ENCODE data around the gene PRICKLE1.
"Not testable (repeated sequence)": the region's sequence is repeated elsewhere in the genome, so short reads cannot be mapped to it uniquely, and the experiment has no call there.

The PRICKLE1 gene

GRCh38 chr12:42552822-42553221, 36.7 kb downstream of the PRICKLE1 start:
- no peak for DNase-seq

- DNase-seq: no peak
These were observed 38.7 kb downstream of the PRICKLE1 start for GRCh38 chr12:42550800-42551199.

- DNase-seq: no peak
These were observed 42.8 kb downstream of the PRICKLE1 start for GRCh38 chr12:42546709-42547108.

- no peak for DNase-seq
These were observed 47.6 kb downstream of the PRICKLE1 start for GRCh38 chr12:42541965-42542364.

GRCh38 chr12:42541308-42541707, 48.2 kb downstream of the PRICKLE1 start:
- not testable (repeated sequence) for DNase-seq

- no peak for DNase-seq
These were observed 49.9 kb downstream of the PRICKLE1 start for GRCh38 chr12:42539696-42540095.

- no peak for DNase-seq
These were observed 51.3 kb downstream of the PRICKLE1 start for GRCh38 chr12:42538203-42538602.

GRCh38 chr12:42534184-42534838, 55.2 kb downstream of the PRICKLE1 start:
- no peak for DNase-seq

- DNase-seq: no peak
These were observed 59.3 kb downstream of the PRICKLE1 start for GRCh38 chr12:42530284-42530683.

GRCh38 chr12:42525444-42525843, 64.1 kb downstream of the PRICKLE1 start:
- no peak for DNase-seq

GRCh38 chr12:42524716-42525115, 64.8 kb downstream of the PRICKLE1 start:
- DNase-seq: no peak

- no peak for DNase-seq
These were observed 73.0 kb downstream of the PRICKLE1 start for GRCh38 chr12:42516573-42516972.

GRCh38 chr12:42511656-42512055, 77.9 kb downstream of the PRICKLE1 start:
- DNase-seq: no peak

GRCh38 chr12:42510823-42511222, 78.7 kb downstream of the PRICKLE1 start:
- no peak for DNase-seq

- DNase-seq: no peak
These were observed 80.6 kb downstream of the PRICKLE1 start for GRCh38 chr12:42508913-42509460.

GRCh38 chr12:42507565-42507964, 82.0 kb downstream of the PRICKLE1 start:
- no peak for DNase-seq

GRCh38 chr12:42507081-42507480, 82.5 kb downstream of the PRICKLE1 start:
- DNase-seq: no peak

- DNase-seq: no peak
These were observed 85.5 kb downstream of the PRICKLE1 start for GRCh38 chr12:42504049-42504448.

- no peak for DNase-seq
These were observed 86.9 kb downstream of the PRICKLE1 start for GRCh38 chr12:42502682-42503081.

- DNase-seq: no peak
These were observed 90.8 kb downstream of the PRICKLE1 start for GRCh38 chr12:42498549-42499247.

GRCh38 chr12:42496886-42497285, 92.7 kb downstream of the PRICKLE1 start:
- no peak for DNase-seq

- no peak for DNase-seq
These were observed 94.3 kb downstream of the PRICKLE1 start for GRCh38 chr12:42495244-42495643.

- DNase-seq: no peak
These were observed 97.3 kb downstream of the PRICKLE1 start for GRCh38 chr12:42492267-42492666.

GRCh38 chr12:42490261-42490842, 99.2 kb downstream of the PRICKLE1 start:
- no peak for DNase-seq

All from CD4-positive, alpha-beta T cell treated with Interleukin-4 for 4 hours (primary cell).